Amygdala (tissue), 56 donors: ENCODE results near the gene IL22RA1.

Experiments used
- DNase-seq, 56 donors: peaks; one replicate each; lab custom pipeline; 2025; lab: John Stamatoyannopoulos, UW

IL22RA1 gene

DNA sequence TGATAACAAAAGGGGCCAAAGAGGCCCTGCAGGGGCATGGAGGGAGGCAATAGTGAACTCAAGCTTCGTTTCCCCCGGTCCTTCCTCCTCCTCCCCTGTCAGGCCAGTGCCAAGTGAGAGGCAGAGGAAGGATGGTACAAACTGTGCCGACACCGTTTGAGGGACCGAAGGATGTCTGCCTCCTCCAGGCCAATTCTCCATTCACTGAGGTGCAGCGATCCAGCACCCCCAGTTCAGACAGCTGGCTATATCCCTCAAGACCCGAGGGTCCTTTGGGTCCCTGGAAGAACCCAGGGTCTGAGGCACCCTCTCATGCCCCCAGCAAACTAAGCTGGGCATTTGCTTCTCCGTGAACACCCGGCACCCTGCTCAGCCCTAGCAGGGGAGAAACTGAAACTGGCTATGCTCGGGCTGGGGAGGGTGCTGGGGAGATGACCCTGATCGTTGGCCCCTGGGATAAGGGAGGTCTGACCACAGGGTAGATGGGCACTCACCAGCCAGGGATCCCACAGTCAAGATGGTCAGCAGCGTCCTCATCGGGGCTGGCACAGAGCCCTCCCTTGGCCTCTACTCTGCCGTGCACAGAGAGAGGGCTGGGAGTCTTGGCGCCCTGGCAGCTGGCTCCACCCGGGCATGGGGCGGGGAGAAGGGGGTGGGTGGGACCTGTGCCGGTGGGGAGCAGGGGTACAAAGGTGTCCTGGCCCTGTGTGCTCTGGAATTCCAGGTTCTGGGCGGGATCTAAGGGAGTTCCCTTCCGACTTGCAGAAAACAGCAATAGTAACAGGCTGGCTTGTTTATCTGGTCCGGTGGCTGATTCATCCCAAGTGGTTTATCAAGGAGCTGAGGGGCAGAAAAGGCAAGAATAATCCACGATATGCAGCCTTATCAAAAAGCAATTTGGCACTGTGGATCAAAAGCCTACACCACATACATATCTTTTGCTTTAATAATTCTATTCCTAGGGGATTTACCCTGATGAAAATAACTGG is at the start of gene IL22RA1:
Gene IL22RA1 (minus strand): TSS at position 595 of the 989 bp plus-strand sequence. CDS start 58 bp downstream, at position 537.
- DNase-seq, result peak in 1 of 56 donors; percentile 39

DNA sequence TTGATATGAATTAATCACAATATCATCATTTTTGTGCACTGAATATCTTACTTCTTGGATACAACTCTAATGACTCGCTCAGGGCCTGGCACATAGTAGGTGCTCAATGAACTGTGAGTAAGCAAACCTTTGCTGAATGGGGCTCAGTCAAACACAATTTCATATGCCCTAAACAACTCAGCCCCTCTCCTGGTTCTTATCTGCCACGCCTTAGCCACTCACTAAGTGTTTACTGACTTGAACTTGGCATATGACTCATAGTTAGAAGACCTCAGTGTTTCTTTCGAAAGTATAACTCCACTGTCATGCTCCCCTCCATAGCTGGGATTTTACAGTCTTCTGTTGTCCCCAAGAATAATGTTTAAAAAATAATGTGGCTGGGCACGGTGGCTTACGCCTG is 48.9 kb upstream of the IL22RA1 start:
- no peak for DNase-seq

DNA sequence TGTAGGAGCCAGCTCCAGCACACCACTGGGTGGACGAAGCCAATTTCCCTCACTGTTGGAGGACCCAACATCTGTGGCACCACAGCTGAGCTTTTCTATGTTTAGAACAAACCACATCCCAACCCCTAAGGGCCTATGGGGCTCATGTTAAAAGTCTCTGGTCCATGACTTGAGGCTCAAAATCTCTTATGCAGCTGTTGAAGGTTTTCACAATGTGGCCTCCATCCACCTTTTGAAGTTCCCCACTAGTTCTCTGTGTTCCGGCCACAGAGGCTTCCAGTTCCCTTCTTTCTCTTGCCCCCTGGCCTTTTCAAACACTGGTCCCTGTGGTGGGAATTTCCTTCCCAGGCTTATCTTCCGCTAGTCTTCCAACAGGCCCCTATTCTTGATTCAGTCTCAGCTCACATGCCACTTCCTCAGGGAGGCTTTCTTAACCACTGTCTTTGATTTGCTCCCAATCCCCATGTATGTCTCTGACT is 48.1 kb upstream of the IL22RA1 start:
- DNase-seq, result no peak

- DNase-seq, result no peak
Observed at GRCh38 chr1:24189528-24189927, 46.6 kb upstream of the IL22RA1 start.

DNA sequence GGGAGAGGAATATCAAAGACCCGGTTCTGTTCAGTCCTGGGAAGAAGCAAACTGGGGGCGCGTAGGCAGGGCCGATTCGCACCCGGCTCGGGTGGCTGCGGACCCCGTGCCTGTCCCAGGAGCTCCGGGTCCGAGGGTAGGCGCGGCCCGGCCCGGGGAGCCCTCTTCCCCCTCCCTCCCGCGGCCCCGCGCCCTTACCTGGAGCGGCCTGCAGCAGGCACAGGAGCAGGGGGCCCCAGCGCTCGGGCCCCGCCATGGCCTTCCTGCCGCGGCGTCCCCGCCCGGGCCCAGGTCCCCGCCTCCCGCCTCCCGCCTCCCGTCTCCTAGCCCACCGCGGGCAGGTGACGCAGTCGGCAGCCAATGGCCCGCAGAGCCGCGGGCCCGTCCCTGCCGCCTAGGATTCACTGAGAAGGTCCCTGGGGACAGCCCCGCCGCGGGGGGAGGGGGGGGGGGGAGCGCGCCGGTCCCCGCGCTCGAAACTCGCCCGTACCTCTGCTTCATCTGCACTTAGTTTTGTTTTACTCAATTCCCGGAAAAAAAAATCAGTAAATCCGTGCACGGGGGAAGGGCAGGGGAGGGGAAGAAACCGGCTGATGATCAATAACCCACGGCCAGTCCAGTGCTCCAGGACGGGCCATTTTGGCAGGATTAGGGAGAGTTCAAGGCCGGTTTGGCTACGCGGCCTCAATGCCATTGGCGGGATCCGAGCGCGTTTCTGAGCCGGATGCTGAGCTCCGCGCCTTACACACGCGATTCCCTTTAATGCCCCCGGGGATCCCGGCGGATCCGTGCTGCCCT is 44.3 kb upstream of the IL22RA1 start, which contains the start of gene IFNLR1:
Gene IFNLR1 (minus strand): TSS at position 297 of the 798 bp plus-strand sequence. CDS start 41 bp downstream, at position 256.
- peak in 21 of 56 donors; percentile 6 to 66 (median 30) for DNase-seq

GRCh38 chr1:24186711-24186992 is 43.7 kb upstream of the IL22RA1 start:
- DNase-seq, result no peak

GRCh38 chr1:24186031-24186710 is 43.2 kb upstream of the IL22RA1 start:
- no peak for DNase-seq

- no peak for DNase-seq
Observed at GRCh38 chr1:24185076-24185475, 42.1 kb upstream of the IL22RA1 start.

DNA sequence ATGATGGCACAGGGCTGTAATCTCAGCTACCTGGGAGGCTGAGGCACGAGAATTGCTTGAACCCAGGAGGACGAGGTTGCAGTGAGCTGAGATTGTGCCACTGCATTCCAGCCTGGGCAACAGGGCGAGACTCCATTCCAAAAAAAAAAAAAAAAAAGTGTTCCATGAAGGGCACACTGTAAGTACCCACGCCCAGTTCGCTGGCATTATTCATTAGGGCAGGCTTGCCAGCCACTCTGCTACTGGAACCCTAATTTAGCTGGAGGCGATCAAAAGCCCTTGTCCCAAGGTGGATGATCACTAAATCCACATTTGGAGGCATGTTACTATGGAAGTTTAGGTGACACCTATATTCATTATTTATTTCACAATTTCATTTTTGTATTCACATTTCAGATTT is 39.1 kb upstream of the IL22RA1 start:
- DNase-seq, result no peak

DNA sequence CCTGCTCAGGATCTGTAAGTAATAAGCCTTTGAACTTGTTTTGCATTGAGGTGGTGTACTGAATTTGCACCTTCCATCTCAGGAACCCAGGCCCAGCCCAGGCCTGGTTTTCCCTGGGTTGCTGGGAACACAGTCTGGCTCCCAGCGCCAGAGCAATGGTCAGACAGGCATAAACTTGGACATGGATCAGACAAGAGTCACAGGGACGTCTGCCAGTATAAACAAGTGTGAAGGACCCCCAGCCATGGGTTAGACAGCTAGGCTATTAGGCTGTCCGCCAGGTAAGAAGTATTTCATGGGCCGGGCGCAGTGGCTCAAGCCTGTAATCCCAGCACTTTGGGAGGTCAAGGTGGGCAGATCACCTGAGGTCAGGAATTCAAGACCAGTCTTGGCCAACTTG is 38.7 kb upstream of the IL22RA1 start:
- DNase-seq, result no peak

DNA sequence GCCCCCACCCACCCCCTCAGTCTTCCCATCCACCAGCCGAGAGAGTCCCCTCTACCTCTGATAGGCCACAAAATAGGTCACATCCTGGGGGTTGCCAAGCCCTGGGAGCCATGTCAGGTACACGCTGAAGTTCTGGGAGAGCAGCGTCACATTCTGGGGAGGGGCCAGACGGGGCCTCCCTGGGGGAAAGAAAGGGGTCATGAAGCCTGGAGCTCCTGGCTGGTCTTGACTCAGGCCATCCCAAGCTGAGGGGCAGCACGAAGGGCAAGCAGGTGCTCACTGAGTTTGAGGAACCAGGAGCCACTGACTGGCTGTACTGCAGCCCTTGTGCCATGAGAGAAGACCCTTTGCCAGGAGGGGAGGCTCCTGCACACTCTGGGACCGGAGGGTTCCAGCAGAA is 37.7 kb upstream of the IL22RA1 start:
- no peak for DNase-seq

DNA sequence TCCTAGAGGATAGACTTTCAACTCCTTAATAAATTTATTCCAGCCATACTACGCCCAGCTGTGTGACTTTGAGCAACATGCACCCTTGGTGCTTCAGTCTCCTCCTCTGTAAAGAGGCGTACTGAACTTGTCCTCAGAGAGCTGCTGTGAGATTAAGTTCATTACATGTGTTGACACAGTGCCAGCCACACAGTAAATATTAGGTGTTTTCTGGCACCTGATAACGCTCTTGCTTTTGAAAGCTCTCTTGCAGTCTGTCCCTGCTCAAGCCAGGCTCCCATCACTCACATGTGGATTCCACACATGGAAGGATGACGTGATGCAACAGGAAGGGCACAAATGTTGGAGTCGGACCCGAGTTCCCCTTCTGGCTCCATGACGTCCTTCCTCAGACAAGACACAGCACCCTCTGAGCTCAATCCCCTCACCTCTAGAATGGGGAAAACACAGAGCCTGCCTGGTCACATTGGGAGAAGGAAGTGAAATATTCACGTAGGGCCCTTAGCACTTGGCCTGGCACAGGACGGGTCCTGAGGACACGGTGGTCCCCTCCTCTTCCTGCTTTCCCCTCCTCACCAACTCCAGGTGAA is 36.4 kb upstream of the IL22RA1 start:
- DNase-seq, result no peak

DNA sequence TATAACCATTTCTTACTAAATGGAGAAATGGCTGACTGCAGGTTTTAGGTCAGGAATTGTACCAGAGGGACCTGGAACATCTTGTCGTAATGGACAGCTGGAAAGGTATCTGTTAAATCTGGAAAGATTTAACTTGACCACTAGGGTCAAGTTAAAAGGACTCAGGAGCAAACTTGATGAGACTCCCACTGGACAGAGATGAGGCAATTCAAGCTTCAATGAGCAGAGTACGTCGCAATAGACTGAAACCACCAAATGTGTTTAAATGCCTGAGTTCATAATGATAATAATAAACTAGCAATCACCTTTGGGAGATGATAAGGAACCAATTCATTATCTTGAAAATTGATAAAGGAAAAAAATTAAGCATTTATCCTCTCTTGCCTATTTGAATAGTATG is 35.5 kb upstream of the IL22RA1 start:
- no peak for DNase-seq

DNA sequence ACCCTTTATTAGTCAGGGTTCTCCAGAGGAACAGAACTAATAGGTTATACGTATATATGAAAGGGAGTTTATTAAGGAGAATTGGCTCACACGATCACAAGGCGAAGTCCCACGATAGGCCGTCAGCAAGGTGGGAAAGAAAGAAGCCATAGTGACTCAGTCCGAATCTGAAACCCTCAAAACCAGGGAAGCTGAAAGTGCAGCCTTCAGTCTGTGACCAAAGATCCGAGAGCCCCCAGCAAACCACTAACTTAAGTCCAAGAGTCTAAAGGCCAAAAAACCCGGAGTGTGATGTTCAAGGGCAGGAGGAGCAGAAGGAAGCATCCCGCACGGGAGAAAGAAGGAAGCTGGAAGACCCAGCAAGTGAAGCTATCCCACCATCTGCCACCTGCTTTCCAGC is 34.2 kb upstream of the IL22RA1 start:
- no peak for DNase-seq

- DNase-seq, result no peak
Observed at GRCh38 chr1:24175033-24175755, 32.3 kb upstream of the IL22RA1 start.

GRCh38 chr1:24173638-24174575 is 31.0 kb upstream of the IL22RA1 start:
- DNase-seq, result no peak

GRCh38 chr1:24172598-24172997 is 29.7 kb upstream of the IL22RA1 start:
- no peak for DNase-seq

DNA sequence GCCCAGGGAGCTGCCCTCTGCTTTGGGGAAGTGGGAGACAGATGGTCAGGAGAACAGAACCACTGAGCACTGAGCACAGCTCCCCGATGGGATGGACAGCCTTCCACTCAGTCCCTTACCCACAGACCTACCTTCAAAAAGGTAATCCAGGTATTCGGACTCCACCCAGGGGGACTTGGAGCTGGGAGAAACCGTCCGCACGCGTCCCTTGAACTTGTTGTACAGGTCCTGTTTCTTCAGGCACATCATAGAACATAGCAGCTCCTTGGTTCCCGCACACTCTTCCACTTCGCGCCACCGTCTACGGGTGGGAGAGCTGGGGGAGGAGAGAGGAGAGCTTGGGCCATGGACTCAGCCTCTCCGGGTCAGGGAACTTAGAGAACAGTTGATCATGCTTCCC is 26.3 kb upstream of the IL22RA1 start:
- no peak for DNase-seq

GRCh38 chr1:24168245-24168644 is 25.3 kb upstream of the IL22RA1 start:
- no peak for DNase-seq
